A549 (cell line): Measurements from ENCODE around the gene TYRP1. TPM values are rescaled to one million over a fixed set of nuclear protein-coding genes. Genes with fewer than 3 reads are reported as not detected.

ENCODE experiments used
- ATAC-seq, 2 experiments: fragments of 200-7000 bp in 1 of 2; fragments of >200 bp in 1 of 2; cut with Nextera tagmentation in 1 of 2; cut with Tn5 transposase in 1 of 2; 3 replicates each; pipeline versions ENCODE4 v1.8.0 to v1.9.1; 2018 to 2020; ENCODE audit warnings: mild to moderate bottlenecking in 1 of 2, moderate library complexity in 1 of 2
- CTCF ChIA-PET: fragments of 300-600 bp; sonication (Branson Sonifier 250); formaldehyde crosslinking; extraction: SDS; loops from one replicate; lab custom pipeline; 2021; ENCODE audit warnings: antibody characterized with exemption, inconsistent platforms; lab: Yijun Ruan, JAX
- POLR2A ChIA-PET: fragments of 350-600 bp; formaldehyde crosslinking; extraction: SDS; loops from one replicate; lab custom pipeline; 2021; ENCODE audit warnings: antibody characterized with exemption, inconsistent platforms; lab: Yijun Ruan, JAX
- DNase-seq, 2 experiments: peaks; one replicate each; pipeline versions ENCODE4 v3.0.0 to v3.0.0-alpha.2; 2011 to 2016; ENCODE audit warnings: low read depth in 1 of 2, low spot score in 1 of 2
- FAIRE-seq: peaks from 2 replicates; lab custom pipeline; 2011; peaks lifted over from hg19 to GRCh38; lab: Jason Lieb, UNC
- H3K27ac ChIP-seq, 2 experiments: fragments of >200 bp; sonication (Bioruptor Twin); formaldehyde crosslinking; 3 replicates each; pipeline ENCODE4 v1.5.1; 2016 to 2017
- H3K4me1 ChIP-seq: fragments of >200 bp; sonication (Bioruptor Twin); formaldehyde crosslinking; 3 replicates; pipeline ENCODE4 v1.6.1; 2016
- H3K4me2 ChIP-seq: fragments of >200 bp; sonication (Bioruptor Twin); formaldehyde crosslinking; 3 replicates; pipeline ENCODE4 v1.6.1; 2016
- H3K4me3 ChIP-seq: fragments of >200 bp; sonication (Bioruptor Twin); formaldehyde crosslinking; 3 replicates; pipeline ENCODE4 v1.5.1; 2016
- H3K9me3 ChIP-seq: fragments of >200 bp; sonication (Bioruptor Twin); formaldehyde crosslinking; 3 replicates; pipeline ENCODE4 v1.6.1; 2016
- ATOH8 ChIP-seq: fragments of 250-450 bp; sonication (Bioruptor Pico); IDR thresholded peaks from 2 replicates; pipeline ENCODE4 v1.5.0; 2020; ENCODE audit warnings: low read depth, mild to moderate bottlenecking, moderate library complexity
- BCL3 ChIP-seq: fragments of >200 bp; sonication (Bioruptor Twin); formaldehyde crosslinking; IDR thresholded peaks from 3 replicates; pipeline ENCODE4 v1.6.1; 2016
- CHD2 ChIP-seq: fragments of 150-350 bp; IDR thresholded peaks from 2 replicates; pipeline ENCODE4 v1.6.1; 2014; ENCODE audit warnings: low read length; ENCODE audit not compliant: partially characterized antibody
- CTCF ChIP-seq: fragments of >200 bp; sonication (Bioruptor Twin); formaldehyde crosslinking; IDR thresholded peaks from 3 replicates; pipeline ENCODE4 v1.5.1; 2016
- ESRRA ChIP-seq: fragments of 150-350 bp; IDR thresholded peaks from 2 replicates; pipeline ENCODE4 v1.6.1; 2014; ENCODE audit warnings: mild to moderate bottlenecking, low read length, borderline replicate concordance
- FOSB ChIP-seq: fragments of 250-450 bp; sonication (Bioruptor Pico); IDR thresholded peaks from 2 replicates; pipeline ENCODE4 v1.5.0; 2020; ENCODE audit warnings: mild to moderate bottlenecking, moderate library complexity
- FOSL2 ChIP-seq, 2 experiments: fragments of 450-650 bp in 1 of 2; fragments of >200 bp in 1 of 2; sonication (Bioruptor Twin) in 1 of 2; formaldehyde crosslinking; IDR thresholded peaks; 2 replicates each; pipeline versions ENCODE4 v1.5.0 to v1.6.1; 2016 to 2020; ENCODE audit warnings: mild to moderate bottlenecking in 1 of 2, moderate library complexity in 1 of 2
- HES2 ChIP-seq: fragments of >200 bp; sonication (Bioruptor Twin); formaldehyde crosslinking; IDR thresholded peaks from 2 replicates; pipeline ENCODE4 v1.6.1; 2016
- HMGXB4 ChIP-seq: fragments of 250-450 bp; sonication (Bioruptor Pico); IDR thresholded peaks from 2 replicates; pipeline ENCODE4 v1.5.0; 2021; ENCODE audit warnings: mild to moderate bottlenecking, moderate library complexity, borderline replicate concordance
- HOXA7 ChIP-seq: fragments of 250-450 bp; sonication (Bioruptor Pico); IDR thresholded peaks from 2 replicates; pipeline ENCODE4 v1.5.0; 2020; ENCODE audit warnings: mild to moderate bottlenecking, moderate library complexity
- HOXB13 ChIP-seq: fragments of 250-450 bp; sonication (Bioruptor Pico); IDR thresholded peaks from 2 replicates; pipeline ENCODE4 v1.5.0; 2020; ENCODE audit warnings: low read depth, mild to moderate bottlenecking, moderate library complexity
- HOXB5 ChIP-seq: fragments of 250-450 bp; sonication (Bioruptor Pico); IDR thresholded peaks from 2 replicates; pipeline ENCODE4 v1.5.0; 2020; ENCODE audit warnings: mild to moderate bottlenecking, moderate library complexity
- JUNB ChIP-seq: fragments of >200 bp; sonication (Bioruptor Twin); formaldehyde crosslinking; IDR thresholded peaks from 2 replicates; pipeline ENCODE4 v1.6.1; 2016
- KDM1A ChIP-seq: fragments of 200-600 bp; sonication (generic); IDR thresholded peaks from 2 replicates; pipeline ENCODE4 v1.6.1; 2016; ENCODE audit warnings: low read depth, mild to moderate bottlenecking
- MAFK ChIP-seq: fragments of 450-650 bp; IDR thresholded peaks from 2 replicates; pipeline ENCODE4 v1.6.1; 2014; ENCODE audit not compliant: partially characterized antibody
- NFE2L2 ChIP-seq: fragments of 150-350 bp; conservative IDR thresholded peaks from 2 replicates; pipeline ENCODE4 v1.6.1; 2014; ENCODE audit warnings: low read length
- NPAS2 ChIP-seq: fragments of 250-450 bp; sonication (Bioruptor Pico); IDR thresholded peaks from 2 replicates; pipeline ENCODE4 v1.8.0; 2022; ENCODE audit warnings: mild to moderate bottlenecking, moderate library complexity, borderline replicate concordance
- POLR2A ChIP-seq: IDR thresholded peaks from 2 replicates; pipeline ENCODE4 v1.6.1; 2012; ENCODE audit warnings: mild to moderate bottlenecking, low read length
- RARB ChIP-seq: fragments of 250-450 bp; sonication (Bioruptor Pico); IDR thresholded peaks from 2 replicates; pipeline ENCODE4 v1.8.0; 2021; ENCODE audit warnings: mild to moderate bottlenecking, moderate library complexity
- RNF2 ChIP-seq: fragments of 200-600 bp; sonication (generic); IDR thresholded peaks from 2 replicates; pipeline ENCODE4 v1.6.1; 2016; ENCODE audit warnings: low read depth, mild to moderate bottlenecking, antibody characterized with exemption, moderate library complexity, borderline replicate concordance
- SMC3 ChIP-seq: fragments of >200 bp; sonication (Bioruptor Twin); formaldehyde crosslinking; IDR thresholded peaks from 3 replicates; pipeline ENCODE4 v1.6.1; 2018; ENCODE audit warnings: inconsistent platforms
- TFCP2L1 ChIP-seq: fragments of 250-450 bp; sonication (Bioruptor Pico); IDR thresholded peaks from 2 replicates; pipeline ENCODE4 v1.5.0; 2021; ENCODE audit warnings: mild to moderate bottlenecking
- ZC3H11A ChIP-seq: fragments of 450-650 bp; IDR thresholded peaks from 2 replicates; pipeline ENCODE4 v1.6.1; 2014; ENCODE audit warnings: antibody characterized with exemption, mild to moderate bottlenecking
- ZNF302 ChIP-seq: fragments of 250-450 bp; sonication (Bioruptor Pico); IDR thresholded peaks from 2 replicates; pipeline ENCODE4 v1.9.0; 2021; ENCODE audit warnings: inconsistent platforms, mild to moderate bottlenecking, moderate library complexity
- WGBS: methylation state at CpG from one replicate; pipeline ENCODE4 v1.1.6; 2017; ENCODE audit errors: missing lambda C conversion rate; 5-methylcytosine and 5-hydroxymethylcytosine counted together
- polyA plus RNA-seq, 4 experiments: library from polyadenylated mRNA; depleted of rRNA in 3 of 4; stranded (reverse); fragments of >200 nt; fragmentation: RNase III in 1 of 4; extraction: RNeasy Plus Mini Kit Qiagen cat#74134 plus additional on column Dnase treatment in 1 of 4; gene quantifications; 2 replicates in 3 of 4; 3 replicates in 1 of 4; pipeline ENCODE4 v1.2.3, GENCODE V29; 2011 to 2017

The TYRP1 gene
- polyA plus RNA-seq, 2 of the 4 experiments (the other 2 are of a cell fraction), result 0.12 TPM

- Histone ChIP-seq H3K4me3 (no peak overlapping the region), H3K9me3 (no peaks in the 10 kb centered on the region), H3K27ac (no peak overlapping the region), H3K4me1 (peaks cover 13% of the 10 kb centered on the region; the same call in 1 of the 3 replicates), H3K4me2 (no peak overlapping the region)
- ChIA-PET CTCF (interaction anchor here (1.5 kb wide), 1 partner anchor 12 kb away, joined by 5 read pairs; no protein-coding TSS in a partner anchor), POLR2A (no interaction called here)
- 22% methylated on average over 1 of the region's 1 CpG for WGBS
- ATAC-seq (no peak), DNase-seq (no peak), FAIRE-seq (peak; percentile 28)
- TF ChIP-seq MAFK (peak; percentile 72), ATOH8 (no peak)
Observed at GRCh38 chr9:12705738-12706391, 12.7 kb downstream of the TYRP1 start.

- ChIA-PET CTCF (interaction anchor here (0.6 to 1.5 kb wide), 2 partner anchors 11 to 273 kb away, joined by 4 to 5 read pairs; no protein-coding TSS in a partner anchor), POLR2A (no interaction called here)
- FAIRE-seq (peak; percentile 13), DNase-seq (peak in 1 of 2 experiments; percentile 33), ATAC-seq (peak in 1 of 2 experiments; percentile 47; a peak in 1 of 6 replicates)
- H3K4me3 ChIP-seq, result no peak overlapping the region
- TF ChIP-seq POLR2A (no peak), SMC3 (no peak), TFCP2L1 (CRISPR knock-in tag) (no peak), FOSL2 (IDR thresholded peaks at IDR 0.05) (peak; percentile 43; the same call in 1 of the 2 replicates), FOSL2 (CRISPR knock-in tag; IDR thresholded peaks at IDR 0.05) (peak; percentile 79), BCL3 (no peak), HOXB5 (CRISPR knock-in tag) (no peak), JUNB (peak; percentile 45; the same call in 1 of the 2 replicates), KDM1A (no peak), ZNF302 (CRISPR knock-in tag) (no peak), HOXB13 (CRISPR knock-in tag) (no peak), ESRRA (no peak)
- peaks cover 10% of the 10 kb centered on the region; the same call in 1 of the 3 replicates for H3K4me1 ChIP-seq
- H3K27ac ChIP-seq, result peak overlapping the region in 1 of 2 experiments; percentile 46; a peak in 1 of 6 replicates
- WGBS, result 70% methylated on average over 5 of the region's 5 CpGs
- no peaks in the 10 kb centered on the region for H3K9me3 ChIP-seq
- H3K4me2 ChIP-seq, result peak overlapping the region; percentile 15; the same call in 2 of the 3 replicates
Observed at GRCh38 chr9:12708562-12709298, 15.5 kb downstream of the TYRP1 start.

- ChIA-PET CTCF (interaction anchor here (1.0 to 1.8 kb wide), 3 partner anchors 10 to 379 kb away, joined by 3 to 11 read pairs (median 4); no protein-coding TSS in a partner anchor), POLR2A (no interaction called here)
- WGBS, result 91% methylated on average over 2 of the region's 2 CpGs
- H3K4me1 ChIP-seq, result peaks cover 10% of the 10 kb centered on the region; the same call in 1 of the 3 replicates
- ATAC-seq (no peak), FAIRE-seq (no peak), DNase-seq (no peak)
- no peak overlapping the region for H3K4me2 ChIP-seq
- TF ChIP-seq NFE2L2, result no peak
- no peak for TF ChIP-seq HES2
- TF ChIP-seq NPAS2, result no peak
- TF ChIP-seq CHD2, result no peak
- TF ChIP-seq HMGXB4 (CRISPR knock-in tag), result no peak
- no peak for TF ChIP-seq ZC3H11A
- TF ChIP-seq HOXB5 (CRISPR knock-in tag), result no peak
- no peak for TF ChIP-seq TFCP2L1 (CRISPR knock-in tag)
- TF ChIP-seq HOXA7 (CRISPR knock-in tag), result no peak
- no peak for TF ChIP-seq FOSB (CRISPR knock-in tag)
- no peak for TF ChIP-seq CTCF
- no peak for TF ChIP-seq RNF2
- no peak for TF ChIP-seq RARB
- no peak overlapping the region for H3K4me3 ChIP-seq
- no peaks in the 10 kb centered on the region for H3K9me3 ChIP-seq
- no peak overlapping the region for H3K27ac ChIP-seq
Observed at GRCh38 chr9:12712532-12712931, 19.3 kb downstream of the TYRP1 start.
